IMR-90 (cell line): ENCODE measurements around the gene FGGY. TPM values are rescaled to one million over a fixed set of nuclear protein-coding genes. Genes with fewer than 3 reads are reported as not detected.

ENCODE experiments used
- ATAC-seq: fragments of 200-7000 bp; cut with Tn5 transposase; 2 replicates; pipeline ENCODE4 v1.9.1; 2020; ENCODE audit warnings: low read depth, mild to moderate bottlenecking, moderate library complexity
- BruUV-seq: library from RNA; stranded (reverse); fragments of 400-500 nt; replicated peaks from 2 replicates; lab custom pipeline; 2021; lab: Mats Ljungman, UMichigan
- CTCF ChIA-PET: fragments of 300-600 bp; formaldehyde crosslinking; extraction: SDS; loops from one replicate; lab custom pipeline; 2021; ENCODE audit warnings: antibody characterized with exemption; lab: Yijun Ruan, JAX
- POLR2A ChIA-PET: fragments of 300-600 bp; sonication (Branson Sonifier 250); formaldehyde crosslinking; loops from one replicate; lab custom pipeline; 2022; ENCODE audit warnings: antibody characterized with exemption; ENCODE audit not compliant: unreplicated experiment; lab: Charles Lee
- DNase-seq: peaks from one replicate; pipeline ENCODE4 v3.0.0; 2013
- H2AFZ ChIP-seq: replicated peaks from 2 replicates; pipeline ENCODE3; 2013; ENCODE audit warnings: low read length, mild to moderate bottlenecking; ENCODE audit not compliant: poor library complexity
- H2AK5ac ChIP-seq: 2 replicates; pipeline ENCODE4 v1.6.1; 2013; ENCODE audit warnings: low read depth, low read length, inconsistent platforms
- H2AK9ac ChIP-seq: replicated peaks from 2 replicates; pipeline ENCODE3; 2013; ENCODE audit warnings: mild to moderate bottlenecking, low read depth, low read length, moderate library complexity; ENCODE audit not compliant: poor library complexity
- H2BK120ac ChIP-seq: 2 replicates; pipeline ENCODE4 v1.6.1; 2013; ENCODE audit warnings: low read depth, low read length, inconsistent platforms
- H2BK15ac ChIP-seq: 3 replicates; pipeline ENCODE4 v1.6.1; 2013; ENCODE audit warnings: low read depth, low read length, inconsistent platforms
- H2BK20ac ChIP-seq: 2 replicates; pipeline ENCODE4 v1.6.1; 2013; ENCODE audit warnings: low read depth, mild to moderate bottlenecking, inconsistent platforms, low read length, moderate library complexity
- H2BK5ac ChIP-seq: 2 replicates; pipeline ENCODE4 v1.6.1; 2013; ENCODE audit warnings: mild to moderate bottlenecking, low read depth, low read length, inconsistent platforms; ENCODE audit not compliant: poor library complexity, severe bottlenecking
- H3K14ac ChIP-seq: replicated peaks from 2 replicates; pipeline ENCODE4 v1.6.1; 2013; ENCODE audit warnings: low read depth, low read length, inconsistent platforms
- H3K18ac ChIP-seq: 2 replicates; pipeline ENCODE4 v1.6.1; 2013; ENCODE audit warnings: low read depth, low read length, control low read depth
- H3K23ac ChIP-seq: 2 replicates; pipeline ENCODE4 v1.6.1; 2013; ENCODE audit warnings: low read depth, low read length, inconsistent platforms
- H3K27ac ChIP-seq: 2 replicates; pipeline ENCODE4 v1.5.1; 2013; ENCODE audit warnings: mild to moderate bottlenecking, control low read depth, low read length; ENCODE audit not compliant: insufficient read depth
- H3K27me3 ChIP-seq: 2 replicates; pipeline ENCODE4 v1.6.1; 2013; ENCODE audit warnings: low read length; ENCODE audit not compliant: control insufficient read depth, insufficient read depth
- H3K36me3 ChIP-seq: 2 replicates; pipeline ENCODE4 v1.6.1; 2013; ENCODE audit warnings: low read length, mixed read lengths; ENCODE audit not compliant: control insufficient read depth, insufficient read depth
- H3K4ac ChIP-seq: 2 replicates; pipeline ENCODE4 v1.6.1; 2013; ENCODE audit warnings: low read depth, low read length, inconsistent platforms
- H3K4me1 ChIP-seq: 2 replicates; pipeline ENCODE4 v1.6.1; 2013; ENCODE audit warnings: low read length, mixed read lengths; ENCODE audit not compliant: control insufficient read depth, insufficient read depth
- H3K4me2 ChIP-seq: 2 replicates; pipeline ENCODE4 v1.6.1; 2013; ENCODE audit warnings: low read depth, mild to moderate bottlenecking, control low read depth, low read length, moderate library complexity
- H3K4me3 ChIP-seq: 2 replicates; pipeline ENCODE4 v1.5.1; 2013; ENCODE audit warnings: low read depth, mild to moderate bottlenecking, control low read depth, low read length, moderate library complexity; ENCODE audit not compliant: insufficient read depth
- H3K56ac ChIP-seq: 2 replicates; pipeline ENCODE4 v1.6.1; 2013; ENCODE audit warnings: low read length, inconsistent platforms; ENCODE audit not compliant: insufficient read depth; ENCODE audit errors: extremely low read depth
- H3K79me1 ChIP-seq, 2 experiments: 2 replicates each; pipeline ENCODE4 v1.6.1; 2013; ENCODE audit warnings: low read length in 2 of 2, inconsistent platforms in 1 of 2, low read depth in 1 of 2
- H3K9ac ChIP-seq: 2 replicates; pipeline ENCODE4 v1.6.1; 2013; ENCODE audit warnings: low read depth, low read length, control low read depth
- H3K9me1 ChIP-seq: 2 replicates; pipeline ENCODE4 v1.6.1; 2013; ENCODE audit warnings: low read length, inconsistent platforms; ENCODE audit not compliant: insufficient read depth
- H3K9me3 ChIP-seq: 2 replicates; pipeline ENCODE4 v1.6.1; 2013; ENCODE audit warnings: low read length; ENCODE audit not compliant: control insufficient read depth, insufficient read depth
- H4K20me1 ChIP-seq: 2 replicates; pipeline ENCODE4 v1.6.1; 2013; ENCODE audit warnings: low read length, inconsistent platforms; ENCODE audit not compliant: insufficient read depth
- H4K5ac ChIP-seq: 2 replicates; pipeline ENCODE4 v1.6.1; 2013; ENCODE audit warnings: mild to moderate bottlenecking, low read depth, low read length, control low read depth
- H4K8ac ChIP-seq, 2 experiments: 2 replicates each; pipeline ENCODE4 v1.6.1; 2013; ENCODE audit warnings: low read depth in 2 of 2, low read length in 2 of 2, control low read depth in 1 of 2, inconsistent platforms in 1 of 2
- H4K91ac ChIP-seq: 2 replicates; pipeline ENCODE4 v1.6.1; 2013; ENCODE audit warnings: low read depth, low read length, inconsistent platforms; ENCODE audit not compliant: insufficient read depth
- BHLHE40 ChIP-seq: fragments of 150-350 bp; IDR thresholded peaks from 2 replicates; pipeline ENCODE4 v1.6.1; 2016; ENCODE audit warnings: mild to moderate bottlenecking, low read depth, low read length
- CEBPB ChIP-seq: IDR thresholded peaks from 2 replicates; pipeline ENCODE4 v1.6.1; 2012; ENCODE audit warnings: low read depth, low read length, improper control_type of control experiment
- CHD1 ChIP-seq: IDR thresholded peaks from 2 replicates; pipeline ENCODE4 v1.6.1; 2012; ENCODE audit warnings: low read depth, low read length, improper control_type of control experiment
- MAFK ChIP-seq: IDR thresholded peaks from 2 replicates; pipeline ENCODE4 v1.6.1; 2012; ENCODE audit warnings: low read depth, low read length, improper control_type of control experiment
- MAZ ChIP-seq: IDR thresholded peaks from 2 replicates; pipeline ENCODE4 v1.6.1; 2012; ENCODE audit warnings: low read depth, mild to moderate bottlenecking, low read length, improper control_type of control experiment, moderate library complexity, borderline replicate concordance
- MXI1 ChIP-seq: IDR thresholded peaks from 2 replicates; pipeline ENCODE4 v1.6.1; 2012; ENCODE audit warnings: low read depth, mild to moderate bottlenecking, low read length, moderate library complexity, borderline replicate concordance
- NFE2L2 ChIP-seq: fragments of 150-350 bp; IDR thresholded peaks from 2 replicates; pipeline ENCODE4 v1.6.1; 2016; ENCODE audit warnings: low read depth, mild to moderate bottlenecking, low read length
- POLR2A ChIP-seq: IDR thresholded peaks from 2 replicates; pipeline ENCODE4 v1.6.1; 2012; ENCODE audit warnings: mild to moderate bottlenecking, low read depth, low read length
- RCOR1 ChIP-seq: IDR thresholded peaks from 2 replicates; pipeline ENCODE4 v1.6.1; 2012; ENCODE audit warnings: mild to moderate bottlenecking, low read length, improper control_type of control experiment; ENCODE audit not compliant: insufficient replicate concordance
- SMC3 ChIP-seq: fragments of 150-350 bp; IDR thresholded peaks from 2 replicates; pipeline ENCODE4 v1.6.1; 2016; ENCODE audit warnings: low read depth, mild to moderate bottlenecking, antibody characterized with exemption, low read length, moderate library complexity
- WGBS, 2 experiments: methylation state at CpG; one replicate each; pipeline versions ENCODE4 v1.1.5 to v1.1.7; 2013; ENCODE audit warnings: missing lambda C conversion rate in 2 of 2; ENCODE audit not compliant: insufficient read length in 1 of 2; ENCODE audit errors: extremely low coverage in 2 of 2; 5-methylcytosine and 5-hydroxymethylcytosine counted together
- dilution Hi-C: fragments of 300-500 bp; cut with HindIII; formaldehyde crosslinking; loops from one replicate; pipeline ENCODE4 v1.14.3; 2018; ENCODE audit warnings: low sequenced_read_pairs; ENCODE audit not compliant: unreplicated experiment
- in situ Hi-C: fragments of 300-500 bp; cut with MboI; formaldehyde crosslinking; loops from 3 replicates; pipeline ENCODE4 v1.14.3; 2019; ENCODE audit warnings: low sequenced_read_pairs, inconsistent platforms, mixed read lengths
- intact Hi-C: fragments of 100-400 bp; cut with micrococcal nuclease; formaldehyde crosslinking; loops from 2 replicates; pipeline ENCODE4 v1.10.0; 2022
- polyA plus RNA-seq, 3 experiments: library from polyadenylated mRNA; depleted of rRNA; stranded (reverse); fragments of >200 nt; gene quantifications; 2 replicates each; pipeline ENCODE4 v1.2.3, GENCODE V29; 2012; ENCODE audit warnings: low replicate concordance in 1 of 3
- total RNA-seq: library from RNA; depleted of rRNA; stranded (reverse); fragments of >200 nt; gene quantifications from 2 replicates; pipeline ENCODE4 v1.2.3, GENCODE V29; 2012
- TF ChIP-seq, protein P1 (sequence below): conservative IDR thresholded peaks from 2 replicates; pipeline ENCODE4 v1.5.1; 2012; ENCODE audit warnings: mild to moderate bottlenecking, low read depth, low read length, improper control_type of control experiment
- TF ChIP-seq, protein P2 (sequence below): fragments of 150-350 bp; IDR thresholded peaks from 2 replicates; pipeline ENCODE4 v1.6.1; 2017; ENCODE audit warnings: mild to moderate bottlenecking, antibody characterized with exemption, low read length, low read depth
- TF ChIP-seq, protein P3 (sequence below): fragments of 150-350 bp; IDR thresholded peaks from 2 replicates; pipeline ENCODE4 v1.6.1; 2016; ENCODE audit warnings: low read depth, mild to moderate bottlenecking, low read length, moderate library complexity, borderline replicate concordance

FGGY gene
- total and polyA plus RNA-seq, 2 of the 4 experiments (the other 2 are of a cell fraction): 5.6 to 14.0 TPM

DNA sequence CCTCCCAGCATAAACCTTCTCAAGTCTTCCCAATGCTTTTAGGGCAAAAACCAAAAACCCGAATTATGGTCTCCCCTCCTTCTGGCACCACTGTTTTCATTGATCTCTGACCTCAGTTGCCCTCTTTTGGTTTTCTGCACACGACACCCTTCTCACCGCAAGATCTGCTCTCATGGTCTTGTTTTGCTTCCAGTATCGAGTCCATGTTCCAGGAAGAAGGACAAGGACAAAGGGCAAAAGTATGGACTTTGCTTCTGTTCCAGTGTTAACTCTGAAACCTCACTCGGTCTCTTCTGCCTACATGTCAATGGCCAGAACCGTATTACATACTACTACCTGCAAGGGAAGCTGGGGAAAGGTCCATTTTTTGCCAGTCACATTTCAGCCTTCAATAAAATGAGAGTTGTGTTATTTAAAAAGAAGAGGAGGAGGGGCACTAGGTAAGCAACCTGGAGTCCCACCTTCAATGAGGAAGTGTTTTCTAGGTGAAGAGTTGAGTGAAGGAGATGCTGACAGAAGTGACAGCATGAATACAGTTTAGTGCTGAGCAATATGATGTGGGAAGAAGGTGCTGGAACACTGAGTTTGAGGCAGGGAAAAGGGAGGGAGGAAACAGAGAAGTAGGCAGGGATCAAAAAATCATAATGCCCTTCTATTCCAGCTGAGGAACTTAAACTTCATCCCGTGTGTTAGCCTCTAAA, 183.4 kb downstream of the FGGY start:
- no peak overlapping the region for H3K4me3 ChIP-seq
- no peaks in the 10 kb centered on the region for H3K27me3 ChIP-seq
- no peak overlapping the region for H2AK5ac ChIP-seq
- H3K18ac ChIP-seq: no peak overlapping the region
- peaks cover 2% of the 10 kb centered on the region; the same call in 1 of the 2 replicates for H3K9me1 ChIP-seq
- H4K20me1 ChIP-seq: no peaks in the 10 kb centered on the region
- no peak for ATAC-seq
- H3K9me3 ChIP-seq: no peaks in the 10 kb centered on the region
- TF ChIP-seq MXI1: no peak
- TF ChIP-seq CHD1: no peak
- no peak for TF ChIP-seq NFE2L2
- TF ChIP-seq, protein P1, sequence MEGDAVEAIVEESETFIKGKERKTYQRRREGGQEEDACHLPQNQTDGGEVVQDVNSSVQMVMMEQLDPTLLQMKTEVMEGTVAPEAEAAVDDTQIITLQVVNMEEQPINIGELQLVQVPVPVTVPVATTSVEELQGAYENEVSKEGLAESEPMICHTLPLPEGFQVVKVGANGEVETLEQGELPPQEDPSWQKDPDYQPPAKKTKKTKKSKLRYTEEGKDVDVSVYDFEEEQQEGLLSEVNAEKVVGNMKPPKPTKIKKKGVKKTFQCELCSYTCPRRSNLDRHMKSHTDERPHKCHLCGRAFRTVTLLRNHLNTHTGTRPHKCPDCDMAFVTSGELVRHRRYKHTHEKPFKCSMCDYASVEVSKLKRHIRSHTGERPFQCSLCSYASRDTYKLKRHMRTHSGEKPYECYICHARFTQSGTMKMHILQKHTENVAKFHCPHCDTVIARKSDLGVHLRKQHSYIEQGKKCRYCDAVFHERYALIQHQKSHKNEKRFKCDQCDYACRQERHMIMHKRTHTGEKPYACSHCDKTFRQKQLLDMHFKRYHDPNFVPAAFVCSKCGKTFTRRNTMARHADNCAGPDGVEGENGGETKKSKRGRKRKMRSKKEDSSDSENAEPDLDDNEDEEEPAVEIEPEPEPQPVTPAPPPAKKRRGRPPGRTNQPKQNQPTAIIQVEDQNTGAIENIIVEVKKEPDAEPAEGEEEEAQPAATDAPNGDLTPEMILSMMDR: no peak
- TF ChIP-seq MAFK: no peak
- TF ChIP-seq CEBPB: no peak
- TF ChIP-seq BHLHE40: no peak
- TF ChIP-seq, protein P2, sequence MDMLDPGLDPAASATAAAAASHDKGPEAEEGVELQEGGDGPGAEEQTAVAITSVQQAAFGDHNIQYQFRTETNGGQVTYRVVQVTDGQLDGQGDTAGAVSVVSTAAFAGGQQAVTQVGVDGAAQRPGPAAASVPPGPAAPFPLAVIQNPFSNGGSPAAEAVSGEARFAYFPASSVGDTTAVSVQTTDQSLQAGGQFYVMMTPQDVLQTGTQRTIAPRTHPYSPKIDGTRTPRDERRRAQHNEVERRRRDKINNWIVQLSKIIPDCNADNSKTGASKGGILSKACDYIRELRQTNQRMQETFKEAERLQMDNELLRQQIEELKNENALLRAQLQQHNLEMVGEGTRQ: no peak
- TF ChIP-seq, protein P3, sequence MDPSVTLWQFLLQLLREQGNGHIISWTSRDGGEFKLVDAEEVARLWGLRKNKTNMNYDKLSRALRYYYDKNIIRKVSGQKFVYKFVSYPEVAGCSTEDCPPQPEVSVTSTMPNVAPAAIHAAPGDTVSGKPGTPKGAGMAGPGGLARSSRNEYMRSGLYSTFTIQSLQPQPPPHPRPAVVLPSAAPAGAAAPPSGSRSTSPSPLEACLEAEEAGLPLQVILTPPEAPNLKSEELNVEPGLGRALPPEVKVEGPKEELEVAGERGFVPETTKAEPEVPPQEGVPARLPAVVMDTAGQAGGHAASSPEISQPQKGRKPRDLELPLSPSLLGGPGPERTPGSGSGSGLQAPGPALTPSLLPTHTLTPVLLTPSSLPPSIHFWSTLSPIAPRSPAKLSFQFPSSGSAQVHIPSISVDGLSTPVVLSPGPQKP: no peak
- TF ChIP-seq MAZ: no peak
- no peak for TF ChIP-seq SMC3
- no peak for TF ChIP-seq POLR2A
- TF ChIP-seq RCOR1: no peak
- H3K9ac ChIP-seq: no peak overlapping the region
- H3K56ac ChIP-seq: no peak overlapping the region
- no peaks in the 10 kb centered on the region; a peak in 1 of 4 replicates for H3K79me1 ChIP-seq
- no peak overlapping the region for H3K4me2 ChIP-seq
- no TSS peak for BruUV-seq
- ChIA-PET POLR2A (no interaction called here), CTCF (no interaction called here)
- no peak overlapping the region for H2AK9ac ChIP-seq
- no peak for DNase-seq
- no peak overlapping the region for H3K14ac ChIP-seq
- H3K4ac ChIP-seq: no peak overlapping the region
- H2BK120ac ChIP-seq: no peak overlapping the region
- H2AFZ ChIP-seq: no peak overlapping the region
- in situ Hi-C loops (no loop called here), intact Hi-C loops (loop anchor here (5.0 kb wide), 2 partner anchors 217 to 698 kb away; partner anchors contain the start of gene JUN), dilution Hi-C loops (no loop called here)
- 93% methylated on average over 3 of the region's 7 CpGs; no CpG with 5 or more reads in 1 of the 2 experiments for WGBS, 2 experiments
- no peak overlapping the region for H4K5ac ChIP-seq
- H2BK20ac ChIP-seq: no peak overlapping the region
- H2BK5ac ChIP-seq: no peak overlapping the region
- H3K23ac ChIP-seq: no peak overlapping the region
- no peak overlapping the region for H4K91ac ChIP-seq
- no peak overlapping the region for H4K8ac ChIP-seq
- peaks cover 7% of the 10 kb centered on the region; the same call in 1 of the 2 replicates for H3K4me1 ChIP-seq
- no peaks in the 10 kb centered on the region for H3K36me3 ChIP-seq
- H2BK15ac ChIP-seq: no peak overlapping the region
- H3K27ac ChIP-seq: no peak overlapping the region
